ENCODE results near the gene CAMKMT.

Gene CAMKMT

DNA sequence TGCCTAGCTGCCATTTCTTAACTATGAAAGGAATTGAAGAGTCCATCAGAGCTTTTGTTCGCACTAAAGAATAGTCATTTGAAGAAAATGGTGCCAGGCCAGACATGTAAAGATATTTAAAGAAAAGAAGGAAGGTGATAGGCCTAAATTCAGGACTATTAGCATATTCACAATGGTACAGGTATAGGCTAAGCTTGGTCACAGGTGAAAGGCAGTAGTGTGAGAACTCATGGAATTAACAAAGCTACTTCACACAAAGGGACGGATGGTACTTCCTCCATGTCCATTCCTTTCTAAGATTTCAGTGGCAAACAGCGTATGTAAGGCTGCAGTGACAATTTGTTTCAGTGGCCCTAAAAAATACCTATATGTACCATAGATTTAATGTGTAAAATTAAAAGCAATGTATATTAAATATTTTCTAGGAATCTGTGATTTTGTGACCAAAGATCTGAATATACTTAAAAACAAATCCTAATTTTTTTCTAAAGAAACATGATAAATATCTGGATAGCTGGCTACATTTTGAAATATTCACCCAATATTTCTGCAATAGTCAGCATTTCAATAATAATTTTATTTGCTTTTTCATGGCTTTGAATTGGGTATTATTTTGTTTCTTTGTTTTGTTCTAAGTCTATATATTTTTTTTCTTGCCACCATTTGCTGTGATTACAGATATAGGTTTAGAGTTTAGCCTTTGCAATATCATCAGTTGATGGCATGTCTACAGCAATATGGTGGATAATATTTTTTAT is 116.1 kb downstream of the CAMKMT start:
- TF ChIP-seq, protein P1, sequence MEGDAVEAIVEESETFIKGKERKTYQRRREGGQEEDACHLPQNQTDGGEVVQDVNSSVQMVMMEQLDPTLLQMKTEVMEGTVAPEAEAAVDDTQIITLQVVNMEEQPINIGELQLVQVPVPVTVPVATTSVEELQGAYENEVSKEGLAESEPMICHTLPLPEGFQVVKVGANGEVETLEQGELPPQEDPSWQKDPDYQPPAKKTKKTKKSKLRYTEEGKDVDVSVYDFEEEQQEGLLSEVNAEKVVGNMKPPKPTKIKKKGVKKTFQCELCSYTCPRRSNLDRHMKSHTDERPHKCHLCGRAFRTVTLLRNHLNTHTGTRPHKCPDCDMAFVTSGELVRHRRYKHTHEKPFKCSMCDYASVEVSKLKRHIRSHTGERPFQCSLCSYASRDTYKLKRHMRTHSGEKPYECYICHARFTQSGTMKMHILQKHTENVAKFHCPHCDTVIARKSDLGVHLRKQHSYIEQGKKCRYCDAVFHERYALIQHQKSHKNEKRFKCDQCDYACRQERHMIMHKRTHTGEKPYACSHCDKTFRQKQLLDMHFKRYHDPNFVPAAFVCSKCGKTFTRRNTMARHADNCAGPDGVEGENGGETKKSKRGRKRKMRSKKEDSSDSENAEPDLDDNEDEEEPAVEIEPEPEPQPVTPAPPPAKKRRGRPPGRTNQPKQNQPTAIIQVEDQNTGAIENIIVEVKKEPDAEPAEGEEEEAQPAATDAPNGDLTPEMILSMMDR (IDR thresholded peaks at IDR 0.05; ENCODE audit: low read depth, low read length), result no peak
- no peak for DNase-seq (ENCODE audit: extremely low read depth, low read depth)

DNA sequence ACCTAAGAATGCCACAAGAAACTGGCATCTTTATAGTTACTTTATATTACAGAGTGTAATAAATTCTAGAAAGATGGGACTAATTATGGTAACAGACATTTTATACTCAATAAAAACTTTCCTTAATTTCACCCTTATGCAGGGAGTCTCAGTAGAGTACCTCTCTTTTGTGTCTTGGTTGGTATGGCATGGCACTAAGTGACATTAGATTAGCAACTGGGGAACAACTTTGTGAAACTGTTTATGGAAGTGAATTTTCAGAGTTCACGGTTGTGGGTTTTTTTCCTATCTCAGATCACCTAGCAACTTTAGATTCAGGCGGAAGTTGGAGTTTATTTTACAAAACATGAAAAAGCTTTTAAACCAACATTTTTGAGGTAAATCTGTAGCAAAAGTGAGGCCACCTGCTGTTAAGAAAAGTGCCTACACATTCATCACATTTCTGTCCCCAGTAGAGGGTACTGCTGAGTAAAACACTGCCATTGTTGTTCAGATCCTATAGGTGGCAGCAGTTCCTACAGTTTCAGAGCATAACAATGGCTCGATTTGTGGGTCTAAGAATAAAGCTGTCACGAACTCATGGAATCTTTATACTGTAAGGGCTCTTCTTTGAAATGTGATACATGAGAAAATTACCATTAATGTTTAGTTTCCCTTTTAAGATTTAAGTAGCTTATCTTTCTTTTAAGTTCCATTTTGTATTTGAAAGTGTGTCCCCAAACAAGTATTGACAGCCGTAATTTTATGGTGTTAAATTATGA is 117.6 kb downstream of the CAMKMT start:
- DNase-seq (ENCODE audit: extremely low read depth, low read depth), result peak; percentile 65
- TF ChIP-seq, protein P1 (IDR thresholded peaks at IDR 0.05; ENCODE audit: low read depth, low read length), result no peak; the same call in none of the 2 replicates

DNA sequence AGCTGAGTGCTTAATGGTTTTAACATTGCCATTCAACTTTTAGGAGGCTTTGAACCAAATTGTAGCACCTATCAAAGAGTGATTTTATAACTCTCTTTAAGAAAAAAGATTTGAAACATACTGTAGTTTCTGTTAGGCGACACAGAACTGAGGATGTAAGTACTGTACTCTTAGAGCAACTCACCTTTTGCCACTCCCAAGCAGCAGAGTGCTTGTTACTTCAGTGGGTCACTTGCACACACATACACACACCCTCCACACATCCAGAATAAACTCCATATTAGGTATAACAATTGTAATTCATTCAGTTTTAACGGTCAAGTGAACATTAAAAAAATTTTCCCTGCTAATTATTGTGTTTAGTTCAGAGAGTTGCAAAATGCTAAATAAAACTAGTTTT is 118.3 kb downstream of the CAMKMT start:
- TF ChIP-seq, protein P1 (IDR thresholded peaks at IDR 0.05; ENCODE audit: low read depth, low read length), result no peak
- no peak for DNase-seq (ENCODE audit: extremely low read depth, low read depth)

DNA sequence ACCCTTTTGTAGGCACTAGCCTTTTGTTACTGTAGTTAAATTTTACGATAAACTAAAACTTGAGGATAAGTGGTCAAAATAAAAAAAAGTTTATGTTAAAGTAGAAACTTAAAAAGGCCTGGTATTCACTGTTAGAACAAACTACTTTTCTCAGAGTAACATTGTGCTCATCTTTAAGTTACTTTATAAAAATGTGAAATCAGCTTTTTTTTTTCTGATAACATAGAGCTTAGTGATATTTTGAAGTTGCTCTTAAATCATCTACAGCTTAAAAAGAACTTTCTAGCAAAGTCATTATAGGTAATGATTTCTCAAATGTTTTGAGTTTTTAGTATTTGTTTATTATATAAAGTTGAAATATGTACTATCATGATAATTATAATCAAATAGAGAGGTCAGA is 125.3 kb downstream of the CAMKMT start:
- no peak for DNase-seq (ENCODE audit: extremely low read depth, low read depth)
- TF ChIP-seq, protein P1 (IDR thresholded peaks at IDR 0.05; ENCODE audit: low read depth, low read length), result no peak

DNA sequence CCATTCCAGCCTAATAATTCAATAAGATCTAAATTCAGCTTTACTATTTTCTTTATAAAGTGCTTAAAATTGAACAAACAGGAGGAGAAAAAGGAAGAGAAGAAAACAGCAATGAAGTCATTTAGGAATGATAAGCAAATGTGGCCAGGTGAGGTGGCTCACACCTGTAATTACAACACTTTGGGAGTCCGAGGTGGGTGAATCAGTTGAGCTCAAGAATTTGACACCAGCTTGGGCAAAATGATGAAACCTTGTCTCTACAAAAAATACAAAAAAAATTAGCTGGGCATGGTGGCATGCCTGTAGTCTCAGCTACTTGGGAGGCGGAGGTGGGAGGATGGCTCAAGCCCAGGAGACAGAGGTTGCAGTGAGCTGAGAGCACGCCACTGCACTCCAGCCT is 129.0 kb downstream of the CAMKMT start:
- DNase-seq (ENCODE audit: extremely low read depth, low read depth), result no peak
- TF ChIP-seq, protein P1 (IDR thresholded peaks at IDR 0.05; ENCODE audit: low read depth, low read length), result no peak

DNA sequence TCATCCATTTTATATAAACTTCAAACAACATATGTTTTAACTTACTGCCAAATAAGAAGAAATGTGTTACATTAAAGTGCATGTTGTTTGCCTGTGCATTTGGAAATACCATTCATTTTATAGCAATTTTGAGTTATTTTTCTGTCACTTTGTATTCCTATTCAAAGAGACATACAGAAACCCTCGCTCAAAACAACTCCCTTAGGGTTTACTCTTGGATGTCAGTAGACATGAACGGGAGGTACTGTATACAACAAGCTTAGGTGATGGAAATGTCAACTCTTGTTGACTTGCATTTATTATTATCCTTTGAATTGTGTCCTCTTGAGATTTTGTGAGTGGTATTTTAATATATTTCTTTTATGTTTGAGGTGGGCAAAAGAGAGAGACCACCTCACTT is 132.3 kb downstream of the CAMKMT start:
- DNase-seq (ENCODE audit: extremely low read depth, low read depth), result no peak
- TF ChIP-seq, protein P1 (IDR thresholded peaks at IDR 0.05; ENCODE audit: low read depth, low read length), result no peak

DNA sequence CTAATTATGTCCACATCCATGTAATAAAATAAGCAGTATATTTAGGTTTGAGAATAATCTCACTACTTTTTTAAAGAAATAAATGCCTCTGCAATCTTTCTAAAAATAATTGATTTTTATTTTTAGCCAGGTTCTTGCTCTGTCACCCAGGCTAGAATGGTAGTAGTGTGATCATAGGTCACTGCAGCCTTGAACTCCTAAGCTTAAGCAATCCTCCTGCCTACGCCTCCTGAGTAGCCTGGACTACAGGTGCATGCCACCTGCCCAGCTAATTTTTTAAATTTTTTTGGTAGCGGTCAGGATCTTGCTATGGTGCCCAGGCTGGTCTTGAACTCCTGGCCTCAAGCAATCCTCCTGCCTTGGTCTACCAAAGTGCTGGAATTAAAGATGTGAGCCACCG is 133.3 kb downstream of the CAMKMT start:
- DNase-seq (ENCODE audit: extremely low read depth, low read depth), result no peak
- TF ChIP-seq, protein P1 (IDR thresholded peaks at IDR 0.05; ENCODE audit: low read depth, low read length), result no peak

All from AG09319 (cell line).